IMR-90 (cell line): Measurements from ENCODE around the gene FTSJ3. TPM values are rescaled to one million over a fixed set of nuclear protein-coding genes. Genes with fewer than 3 reads are reported as not detected.

ENCODE experiments used
- ATAC-seq: fragments of 200-7000 bp; cut with Tn5 transposase; 2 replicates; pipeline ENCODE4 v1.9.1; 2020; ENCODE audit warnings: low read depth, mild to moderate bottlenecking, moderate library complexity
- BruUV-seq: library from RNA; stranded (reverse); fragments of 400-500 nt; replicated peaks from 2 replicates; lab custom pipeline; 2021; lab: Mats Ljungman, UMichigan
- CTCF ChIA-PET: fragments of 300-600 bp; formaldehyde crosslinking; extraction: SDS; loops from one replicate; lab custom pipeline; 2021; ENCODE audit warnings: antibody characterized with exemption; lab: Yijun Ruan, JAX
- POLR2A ChIA-PET: fragments of 300-600 bp; sonication (Branson Sonifier 250); formaldehyde crosslinking; loops from one replicate; lab custom pipeline; 2022; ENCODE audit warnings: antibody characterized with exemption; ENCODE audit not compliant: unreplicated experiment; lab: Charles Lee
- DNase-seq: peaks from one replicate; pipeline ENCODE4 v3.0.0; 2013
- H2AFZ ChIP-seq: replicated peaks from 2 replicates; pipeline ENCODE3; 2013; ENCODE audit warnings: low read length, mild to moderate bottlenecking; ENCODE audit not compliant: poor library complexity
- H2AK5ac ChIP-seq: 2 replicates; pipeline ENCODE4 v1.6.1; 2013; ENCODE audit warnings: low read depth, low read length, inconsistent platforms
- H2AK9ac ChIP-seq: replicated peaks from 2 replicates; pipeline ENCODE3; 2013; ENCODE audit warnings: mild to moderate bottlenecking, low read depth, low read length, moderate library complexity; ENCODE audit not compliant: poor library complexity
- H2BK120ac ChIP-seq: 2 replicates; pipeline ENCODE4 v1.6.1; 2013; ENCODE audit warnings: low read depth, low read length, inconsistent platforms
- H2BK15ac ChIP-seq: 3 replicates; pipeline ENCODE4 v1.6.1; 2013; ENCODE audit warnings: low read depth, low read length, inconsistent platforms
- H2BK20ac ChIP-seq: 2 replicates; pipeline ENCODE4 v1.6.1; 2013; ENCODE audit warnings: low read depth, mild to moderate bottlenecking, inconsistent platforms, low read length, moderate library complexity
- H2BK5ac ChIP-seq: 2 replicates; pipeline ENCODE4 v1.6.1; 2013; ENCODE audit warnings: mild to moderate bottlenecking, low read depth, low read length, inconsistent platforms; ENCODE audit not compliant: poor library complexity, severe bottlenecking
- H3K14ac ChIP-seq: replicated peaks from 2 replicates; pipeline ENCODE4 v1.6.1; 2013; ENCODE audit warnings: low read depth, low read length, inconsistent platforms
- H3K18ac ChIP-seq: 2 replicates; pipeline ENCODE4 v1.6.1; 2013; ENCODE audit warnings: low read depth, low read length, control low read depth
- H3K23ac ChIP-seq: 2 replicates; pipeline ENCODE4 v1.6.1; 2013; ENCODE audit warnings: low read depth, low read length, inconsistent platforms
- H3K27ac ChIP-seq: 2 replicates; pipeline ENCODE4 v1.5.1; 2013; ENCODE audit warnings: mild to moderate bottlenecking, control low read depth, low read length; ENCODE audit not compliant: insufficient read depth
- H3K27me3 ChIP-seq: 2 replicates; pipeline ENCODE4 v1.6.1; 2013; ENCODE audit warnings: low read length; ENCODE audit not compliant: control insufficient read depth, insufficient read depth
- H3K36me3 ChIP-seq: 2 replicates; pipeline ENCODE4 v1.6.1; 2013; ENCODE audit warnings: low read length, mixed read lengths; ENCODE audit not compliant: control insufficient read depth, insufficient read depth
- H3K4ac ChIP-seq: 2 replicates; pipeline ENCODE4 v1.6.1; 2013; ENCODE audit warnings: low read depth, low read length, inconsistent platforms
- H3K4me1 ChIP-seq: 2 replicates; pipeline ENCODE4 v1.6.1; 2013; ENCODE audit warnings: low read length, mixed read lengths; ENCODE audit not compliant: control insufficient read depth, insufficient read depth
- H3K4me2 ChIP-seq: 2 replicates; pipeline ENCODE4 v1.6.1; 2013; ENCODE audit warnings: low read depth, mild to moderate bottlenecking, control low read depth, low read length, moderate library complexity
- H3K4me3 ChIP-seq: 2 replicates; pipeline ENCODE4 v1.5.1; 2013; ENCODE audit warnings: low read depth, mild to moderate bottlenecking, control low read depth, low read length, moderate library complexity; ENCODE audit not compliant: insufficient read depth
- H3K56ac ChIP-seq: 2 replicates; pipeline ENCODE4 v1.6.1; 2013; ENCODE audit warnings: low read length, inconsistent platforms; ENCODE audit not compliant: insufficient read depth; ENCODE audit errors: extremely low read depth
- H3K79me1 ChIP-seq, 2 experiments: 2 replicates each; pipeline ENCODE4 v1.6.1; 2013; ENCODE audit warnings: low read length in 2 of 2, inconsistent platforms in 1 of 2, low read depth in 1 of 2
- H3K9ac ChIP-seq: 2 replicates; pipeline ENCODE4 v1.6.1; 2013; ENCODE audit warnings: low read depth, low read length, control low read depth
- H3K9me1 ChIP-seq: 2 replicates; pipeline ENCODE4 v1.6.1; 2013; ENCODE audit warnings: low read length, inconsistent platforms; ENCODE audit not compliant: insufficient read depth
- H3K9me3 ChIP-seq: 2 replicates; pipeline ENCODE4 v1.6.1; 2013; ENCODE audit warnings: low read length; ENCODE audit not compliant: control insufficient read depth, insufficient read depth
- H4K20me1 ChIP-seq: 2 replicates; pipeline ENCODE4 v1.6.1; 2013; ENCODE audit warnings: low read length, inconsistent platforms; ENCODE audit not compliant: insufficient read depth
- H4K5ac ChIP-seq: 2 replicates; pipeline ENCODE4 v1.6.1; 2013; ENCODE audit warnings: mild to moderate bottlenecking, low read depth, low read length, control low read depth
- H4K8ac ChIP-seq, 2 experiments: 2 replicates each; pipeline ENCODE4 v1.6.1; 2013; ENCODE audit warnings: low read depth in 2 of 2, low read length in 2 of 2, control low read depth in 1 of 2, inconsistent platforms in 1 of 2
- H4K91ac ChIP-seq: 2 replicates; pipeline ENCODE4 v1.6.1; 2013; ENCODE audit warnings: low read depth, low read length, inconsistent platforms; ENCODE audit not compliant: insufficient read depth
- CEBPB ChIP-seq: IDR thresholded peaks from 2 replicates; pipeline ENCODE4 v1.6.1; 2012; ENCODE audit warnings: low read depth, low read length, improper control_type of control experiment
- CHD1 ChIP-seq: IDR thresholded peaks from 2 replicates; pipeline ENCODE4 v1.6.1; 2012; ENCODE audit warnings: low read depth, low read length, improper control_type of control experiment
- CTCF ChIP-seq: conservative IDR thresholded peaks from 2 replicates; pipeline ENCODE4 v1.5.1; 2012; ENCODE audit warnings: mild to moderate bottlenecking, low read depth, low read length, improper control_type of control experiment
- FOS ChIP-seq: fragments of 150-350 bp; IDR thresholded peaks from 2 replicates; pipeline ENCODE4 v1.6.1; 2016; ENCODE audit warnings: low read depth, low read length
- MAFK ChIP-seq: IDR thresholded peaks from 2 replicates; pipeline ENCODE4 v1.6.1; 2012; ENCODE audit warnings: low read depth, low read length, improper control_type of control experiment
- MAZ ChIP-seq: IDR thresholded peaks from 2 replicates; pipeline ENCODE4 v1.6.1; 2012; ENCODE audit warnings: low read depth, mild to moderate bottlenecking, low read length, improper control_type of control experiment, moderate library complexity, borderline replicate concordance
- NFE2L2 ChIP-seq: fragments of 150-350 bp; IDR thresholded peaks from 2 replicates; pipeline ENCODE4 v1.6.1; 2016; ENCODE audit warnings: low read depth, mild to moderate bottlenecking, low read length
- POLR2A ChIP-seq: IDR thresholded peaks from 2 replicates; pipeline ENCODE4 v1.6.1; 2012; ENCODE audit warnings: mild to moderate bottlenecking, low read depth, low read length
- USF2 ChIP-seq: fragments of 150-350 bp; IDR thresholded peaks from 2 replicates; pipeline ENCODE4 v1.6.1; 2017; ENCODE audit warnings: mild to moderate bottlenecking, antibody characterized with exemption, low read length, low read depth
- whole genome bisulfite sequencing, 2 experiments: methylation state at CpG; one replicate each; pipeline versions ENCODE4 v1.1.5 to v1.1.7; 2013; ENCODE audit warnings: missing lambda C conversion rate in 2 of 2; ENCODE audit not compliant: insufficient read length in 1 of 2; ENCODE audit errors: extremely low coverage in 2 of 2; 5-methylcytosine and 5-hydroxymethylcytosine counted together
- dilution Hi-C: fragments of 300-500 bp; cut with HindIII; formaldehyde crosslinking; loops from one replicate; pipeline ENCODE4 v1.14.3; 2018; ENCODE audit warnings: low sequenced_read_pairs; ENCODE audit not compliant: unreplicated experiment
- in situ Hi-C: fragments of 300-500 bp; cut with MboI; formaldehyde crosslinking; loops from 3 replicates; pipeline ENCODE4 v1.14.3; 2019; ENCODE audit warnings: low sequenced_read_pairs, inconsistent platforms, mixed read lengths
- intact Hi-C: fragments of 100-400 bp; cut with micrococcal nuclease; formaldehyde crosslinking; loops from 2 replicates; pipeline ENCODE4 v1.10.0; 2022
- polyA plus RNA-seq, 3 experiments: library from polyadenylated mRNA; depleted of rRNA; stranded (reverse); fragments of >200 nt; gene quantifications; 2 replicates each; pipeline ENCODE4 v1.2.3, GENCODE V29; 2012; ENCODE audit warnings: low replicate concordance in 1 of 3
- total RNA-seq: library from RNA; depleted of rRNA; stranded (reverse); fragments of >200 nt; gene quantifications from 2 replicates; pipeline ENCODE4 v1.2.3, GENCODE V29; 2012

Gene FTSJ3
- total and polyA plus RNA-seq, 2 of the 4 experiments (the other 2 are of a cell fraction): 51.3 to 68.1 TPM

DNA sequence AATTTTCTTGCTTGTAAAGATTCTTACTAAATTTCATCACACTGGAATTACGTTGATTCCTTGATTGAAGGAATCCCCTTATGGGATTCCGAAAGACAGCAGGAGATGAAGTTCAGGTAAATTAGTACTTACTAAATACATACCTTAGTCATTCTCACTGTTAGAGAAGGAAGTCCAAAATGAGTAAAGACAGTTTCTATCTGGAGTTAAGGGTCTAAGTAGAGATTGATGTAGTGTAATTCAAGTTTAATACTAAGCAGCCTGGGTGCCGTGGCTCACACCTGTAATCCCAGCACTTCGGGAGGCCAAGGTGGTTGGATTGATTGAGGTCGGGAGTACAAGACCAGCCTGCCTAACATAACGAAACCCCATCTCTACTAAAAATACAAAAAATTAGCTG is 43.9 kb downstream of the FTSJ3 start:
- Histone ChIP-seq H2BK20ac (no peak overlapping the region), H3K14ac (no peak overlapping the region), H3K9ac (no peak overlapping the region), H3K4me1 (peaks cover 8% of the 10 kb centered on the region; the same call in 1 of the 2 replicates), H3K9me1 (peaks cover 15% of the 10 kb centered on the region), H4K20me1 (peaks cover 90% of the 10 kb centered on the region), H3K36me3 (peaks cover 23% of the 10 kb centered on the region), H4K8ac (no peak overlapping the region), H2AK5ac (no peak overlapping the region), H2AK9ac (no peak overlapping the region), H2BK5ac (no peak overlapping the region), H2BK120ac (no peak overlapping the region), H3K56ac (no peak overlapping the region), H3K18ac (no peak overlapping the region), H3K27me3 (no peaks in the 10 kb centered on the region), H3K9me3 (no peaks in the 10 kb centered on the region), H3K4me2 (no peak overlapping the region), H3K4me3 (no peak overlapping the region), H3K79me1 (peaks cover 13 to 72% of the 10 kb centered on the region in 2 experiments; a peak in 3 of 4 replicates), H4K91ac (no peak overlapping the region), H4K5ac (no peak overlapping the region), H3K27ac (no peak overlapping the region), H3K23ac (no peak overlapping the region), H2AFZ (no peak overlapping the region), H3K4ac (no peak overlapping the region), H2BK15ac (no peak overlapping the region)
- no peak for DNase-seq
- no peak for TF ChIP-seq FOS
- TF ChIP-seq NFE2L2: no peak
- no peak for TF ChIP-seq POLR2A
- TF ChIP-seq MAFK: no peak
- TF ChIP-seq CHD1: no peak
- TF ChIP-seq USF2: no peak
- TF ChIP-seq CEBPB: no peak
- no peak for TF ChIP-seq CTCF
- no peak for TF ChIP-seq MAZ
- no peak for ATAC-seq
- BruUV-seq: no TSS peak
- intact Hi-C loops: no loop called here
- WGBS, 2 experiments: 77% methylated on average over 3 of the region's 6 CpGs; no CpG with 5 or more reads in 1 of the 2 experiments
- ChIA-PET CTCF (no interaction called here), POLR2A (interaction anchor here (1.0 kb wide), 1 partner anchor 10 kb away, joined by 3 read pairs; the partner anchor contains the start of genes CCDC47 and DDX42)
- dilution Hi-C loops: no loop called here
- in situ Hi-C loops: no loop called here
